Spinal cord (tissue), 10 donors: ENCODE data around the gene NFATC3. TPM values are rescaled to one million over a fixed set of nuclear protein-coding genes. Genes with fewer than 3 reads are reported as not detected.
"Not testable (repeated sequence)": the region's sequence is repeated elsewhere in the genome, so short reads cannot be mapped to it uniquely, and the experiment has no call there.

Experiments
- DNase-seq, 6 donors: peaks; one replicate each; pipeline versions ENCODE4 v3.0.0 to v3.0.0-alpha.2; 2013 to 2015; ENCODE audit warnings: low spot score in 6 of 6, low read depth in 4 of 6
- H3K27ac ChIP-seq: one replicate; pipeline ENCODE4 v1.5.1; 2013; ENCODE audit warnings: low read depth, low read length, control low read depth
- H3K27me3 ChIP-seq: one replicate; pipeline ENCODE4 v1.6.1; 2013; ENCODE audit warnings: low read length; ENCODE audit not compliant: control insufficient read depth, insufficient read depth
- H3K36me3 ChIP-seq: one replicate; pipeline ENCODE4 v1.6.1; 2013; ENCODE audit warnings: low read length; ENCODE audit not compliant: control insufficient read depth, insufficient read depth
- H3K4me1 ChIP-seq: one replicate; pipeline ENCODE4 v1.6.1; 2013; ENCODE audit warnings: low read length; ENCODE audit not compliant: control insufficient read depth, insufficient read depth
- H3K4me3 ChIP-seq: one replicate; pipeline ENCODE4 v1.5.1; 2013; ENCODE audit warnings: low read depth, low read length, control low read depth
- H3K9me3 ChIP-seq: one replicate; pipeline ENCODE4 v1.6.1; 2013; ENCODE audit warnings: low read length; ENCODE audit not compliant: control insufficient read depth, insufficient read depth
- WGBS: methylation state at CpG from one replicate; pipeline ENCODE4 v1.1.5; 2013; ENCODE audit warnings: missing lambda C conversion rate; ENCODE audit not compliant: insufficient coverage; 5-methylcytosine and 5-hydroxymethylcytosine counted together
- polyA plus RNA-seq, 2 donors: library from polyadenylated mRNA; unstranded; fragments of 120-200 nt; gene quantifications; one replicate each; pipeline ENCODE4 v1.2.1, GENCODE V29; 2013; ENCODE audit not compliant: insufficient read length in 2 of 2
- total RNA-seq, 2 donors: library from RNA; depleted of rRNA in 1 of 2; stranded (reverse); fragments of 120-200 nt in 1 of 2; fragments of >200 nt in 1 of 2; gene quantifications; one replicate each; pipeline versions ENCODE4 v1.2.3 to v1.2.4, GENCODE V29; 2013 to 2014
- donor health status: healthy.

Gene NFATC3
- total and polyA plus RNA-seq, 4 donors = 15.1 to 36.7 (median 20.8) TPM

GRCh38 chr16:68096491-68096890, 11.3 kb downstream of the NFATC3 start:
- H3K4me3 ChIP-seq = no peak overlapping the region
- no peaks in the 10 kb centered on the region for H3K27me3 ChIP-seq
- no peaks in the 10 kb centered on the region for H3K36me3 ChIP-seq
- H3K27ac ChIP-seq = no peak overlapping the region
- whole genome bisulfite sequencing = 100% methylated on average over 1 of the region's 2 CpGs
- no peaks in the 10 kb centered on the region for H3K4me1 ChIP-seq
- H3K9me3 ChIP-seq = no peaks in the 10 kb centered on the region
- no peak for DNase-seq

GRCh38 chr16:68097088-68097487, 11.9 kb downstream of the NFATC3 start:
- no peaks in the 10 kb centered on the region for H3K27me3 ChIP-seq
- no peaks in the 10 kb centered on the region for H3K36me3 ChIP-seq
- H3K27ac ChIP-seq = no peak overlapping the region
- H3K4me3 ChIP-seq = no peak overlapping the region
- H3K4me1 ChIP-seq = no peaks in the 10 kb centered on the region
- no peaks in the 10 kb centered on the region for H3K9me3 ChIP-seq
- no peak for DNase-seq

GRCh38 chr16:68097895-68098294, 12.7 kb downstream of the NFATC3 start:
- no peaks in the 10 kb centered on the region for H3K9me3 ChIP-seq

DNA sequence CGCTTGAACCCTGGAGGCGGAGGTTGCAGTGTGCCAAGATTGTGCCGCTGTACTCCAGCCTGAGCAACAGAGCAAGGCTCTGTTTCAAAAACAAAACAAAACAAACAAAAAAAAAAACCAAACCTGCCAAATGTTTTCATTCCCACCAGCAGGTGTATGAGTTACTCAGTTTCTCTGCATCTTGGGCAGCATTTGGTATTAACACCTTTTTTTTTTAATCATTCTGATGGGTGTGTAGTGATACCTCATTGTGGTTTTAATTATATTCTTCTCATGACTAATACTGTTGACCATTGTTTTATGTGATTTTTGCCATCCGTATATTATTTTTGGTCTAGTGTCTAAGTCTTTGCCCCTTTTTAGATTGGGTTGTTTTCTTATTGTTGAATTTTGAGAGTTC, 15.3 kb downstream of the NFATC3 start:
- DNase-seq = no peak
- H3K27me3 ChIP-seq = no peaks in the 10 kb centered on the region
- H3K27ac ChIP-seq = no peak overlapping the region
- H3K4me1 ChIP-seq = no peaks in the 10 kb centered on the region
- no peaks in the 10 kb centered on the region for H3K9me3 ChIP-seq
- no peaks in the 10 kb centered on the region for H3K36me3 ChIP-seq
- WGBS = 100% methylated on average over 1 of the region's 4 CpGs
- no peak overlapping the region for H3K4me3 ChIP-seq

More at GRCh38 chr16:68097895-68098294, 12.7 kb downstream of the NFATC3 start:
- H3K27ac ChIP-seq = no peak overlapping the region
- H3K4me1 ChIP-seq = no peaks in the 10 kb centered on the region
- no CpG with 5 or more reads among the region's 3 CpGs for WGBS
- no peaks in the 10 kb centered on the region for H3K36me3 ChIP-seq
- no peak for DNase-seq
- no peaks in the 10 kb centered on the region for H3K27me3 ChIP-seq
- H3K4me3 ChIP-seq = no peak overlapping the region

GRCh38 chr16:68105611-68106010, 20.4 kb downstream of the NFATC3 start:
- peaks cover 3% of the 10 kb centered on the region for H3K9me3 ChIP-seq
- no peak overlapping the region for H3K4me3 ChIP-seq
- H3K4me1 ChIP-seq = no peaks in the 10 kb centered on the region
- DNase-seq = no peak
- no peaks in the 10 kb centered on the region for H3K27me3 ChIP-seq
- no peaks in the 10 kb centered on the region for H3K36me3 ChIP-seq
- H3K27ac ChIP-seq = no peak overlapping the region
- WGBS = 100% methylated on average over 3 of the region's 3 CpGs

DNA sequence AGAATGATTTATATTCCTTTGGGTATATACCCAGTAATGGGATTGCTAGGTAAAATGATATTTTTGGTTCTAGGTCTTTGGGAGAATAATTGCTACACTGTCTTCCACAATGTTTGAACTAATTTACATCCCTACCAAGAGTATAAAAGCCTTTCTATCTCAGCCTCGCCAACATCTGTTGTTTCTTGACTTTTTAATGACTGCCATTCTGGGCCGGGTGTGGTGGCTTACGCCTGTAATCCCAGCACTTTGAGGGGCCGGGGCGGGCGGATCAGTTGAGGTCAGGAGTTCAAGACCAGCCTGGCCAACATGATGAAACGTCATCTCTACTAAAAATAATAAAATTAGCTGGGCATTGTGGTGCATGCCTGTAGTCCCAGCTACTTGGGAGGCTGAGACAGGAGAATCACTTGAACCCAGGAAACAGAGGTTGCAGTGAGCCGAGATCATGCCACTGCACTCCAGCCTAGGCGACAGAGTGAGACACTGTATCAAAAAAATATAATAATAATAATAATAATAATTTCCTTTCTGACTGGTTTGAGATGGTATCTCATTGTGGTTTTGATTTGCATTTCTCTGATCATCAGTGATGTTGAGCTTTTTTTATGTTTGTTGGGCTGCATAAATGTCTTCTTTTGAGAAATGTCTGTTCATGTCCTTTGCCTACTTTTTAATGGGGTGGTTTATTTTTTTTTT, 22.2 kb downstream of the NFATC3 start:
- H3K27ac ChIP-seq, H3K9me3 ChIP-seq, H3K36me3 ChIP-seq, DNase-seq, H3K27me3 ChIP-seq, H3K4me3 ChIP-seq, H3K4me1 ChIP-seq: not testable (repeated sequence)
- no CpG with 5 or more reads among the region's 9 CpGs for WGBS

GRCh38 chr16:68109156-68109555, 24.0 kb downstream of the NFATC3 start:
- not testable (repeated sequence) for H3K36me3 ChIP-seq, DNase-seq, H3K9me3 ChIP-seq, H3K27ac ChIP-seq, H3K4me3 ChIP-seq, H3K27me3 ChIP-seq, H3K4me1 ChIP-seq
- 92% methylated on average over 5 of the region's 5 CpGs for WGBS

- not testable (repeated sequence) for H3K36me3 ChIP-seq, DNase-seq, H3K4me1 ChIP-seq, H3K9me3 ChIP-seq, H3K27me3 ChIP-seq, H3K4me3 ChIP-seq, H3K27ac ChIP-seq
- 100% methylated on average over 1 of the region's 2 CpGs for whole genome bisulfite sequencing
Measured at GRCh38 chr16:68110611-68111010, 25.4 kb downstream of the NFATC3 start.

DNA sequence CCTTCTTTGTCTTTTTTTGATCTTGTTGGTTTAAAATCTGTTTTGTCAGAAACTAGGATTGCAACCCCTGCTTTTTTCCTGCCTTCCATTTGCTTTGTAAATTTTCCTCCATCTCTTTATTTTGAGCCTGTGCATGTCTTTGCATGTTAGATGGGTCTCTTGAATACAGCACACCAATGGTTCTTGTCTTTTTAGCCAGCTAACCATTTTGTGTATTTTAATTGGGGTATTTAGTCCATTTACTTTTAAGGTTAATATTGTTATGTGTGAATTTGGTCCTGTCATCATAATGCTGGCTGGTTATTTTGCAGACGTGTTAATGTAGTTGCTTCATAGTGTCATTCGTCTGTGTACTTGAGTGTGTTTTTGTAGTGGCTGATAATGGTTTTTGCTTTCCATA, 26.2 kb downstream of the NFATC3 start:
- H3K36me3 ChIP-seq = no peaks in the 10 kb centered on the region
- peaks cover 3% of the 10 kb centered on the region for H3K9me3 ChIP-seq
- 100% methylated on average over 2 of the region's 2 CpGs for WGBS
- no peaks in the 10 kb centered on the region for H3K27me3 ChIP-seq
- H3K27ac ChIP-seq = no peak overlapping the region
- no peaks in the 10 kb centered on the region for H3K4me1 ChIP-seq
- DNase-seq = no peak
- H3K4me3 ChIP-seq = no peak overlapping the region

- no peak overlapping the region for H3K4me3 ChIP-seq
- no peaks in the 10 kb centered on the region for H3K27me3 ChIP-seq
- 79% methylated on average over 5 of the region's 5 CpGs for WGBS
- H3K9me3 ChIP-seq = peaks cover 3% of the 10 kb centered on the region
- no peak for DNase-seq
- no peaks in the 10 kb centered on the region for H3K36me3 ChIP-seq
- no peak overlapping the region for H3K27ac ChIP-seq
- no peaks in the 10 kb centered on the region for H3K4me1 ChIP-seq
Measured at GRCh38 chr16:68113059-68113761, 28.0 kb downstream of the NFATC3 start.
